Stimulated activated CD4-positive, alpha-beta T cell treated with anti-CD3 and anti-CD28 coated beads, Interleukin-4, amount 100 ng/mL, for 48 hours (primary cell): ENCODE measurements around the gene TMCO4.

Source experiments
- DNase-seq, 2 donors: peaks; one replicate each; pipeline ENCODE4 v3.0.0-alpha.2; 2020; ENCODE audit warnings: low read depth in 2 of 2

Gene TMCO4

DNA sequence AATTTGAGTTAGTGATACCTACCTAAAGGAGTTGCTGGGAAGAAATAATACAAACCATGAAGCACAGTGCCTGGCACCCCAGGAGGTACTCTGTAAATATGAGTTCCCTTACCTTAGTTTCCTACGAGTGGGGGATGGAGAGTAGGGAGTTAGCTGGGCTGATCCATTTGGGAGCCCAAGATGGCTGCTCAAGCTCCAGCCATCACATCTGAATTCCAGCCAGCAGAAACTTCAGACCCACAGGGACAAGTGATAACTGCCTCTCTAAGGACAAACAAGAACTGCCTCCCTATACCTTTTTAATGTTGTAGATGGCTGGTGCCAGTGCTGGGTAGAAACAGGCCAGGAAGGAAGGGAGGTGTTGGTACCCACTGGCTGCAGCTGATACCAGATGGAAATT, 112.3 kb downstream of the TMCO4 start:
- no peak for DNase-seq

DNA sequence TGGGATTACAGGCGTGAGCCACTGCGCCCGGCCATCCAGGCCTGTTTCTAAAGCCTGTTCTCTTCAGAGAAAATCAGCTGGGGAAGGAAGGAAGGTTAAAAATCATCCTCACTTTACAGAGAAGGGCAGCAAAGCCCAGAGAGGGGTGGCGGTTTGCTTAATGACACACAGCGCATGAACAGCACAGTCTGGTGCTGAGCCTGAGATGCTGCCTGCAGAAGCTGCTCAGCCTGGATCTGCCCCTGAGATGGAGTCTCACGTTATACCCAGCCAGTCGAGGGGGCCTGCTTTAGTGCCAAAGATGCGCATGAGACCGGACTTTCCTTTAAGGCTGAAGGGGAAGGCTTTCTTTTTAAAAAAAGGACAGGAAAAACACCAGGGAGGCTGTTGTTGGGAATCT, 113.7 kb downstream of the TMCO4 start:
- DNase-seq, result no peak

DNA sequence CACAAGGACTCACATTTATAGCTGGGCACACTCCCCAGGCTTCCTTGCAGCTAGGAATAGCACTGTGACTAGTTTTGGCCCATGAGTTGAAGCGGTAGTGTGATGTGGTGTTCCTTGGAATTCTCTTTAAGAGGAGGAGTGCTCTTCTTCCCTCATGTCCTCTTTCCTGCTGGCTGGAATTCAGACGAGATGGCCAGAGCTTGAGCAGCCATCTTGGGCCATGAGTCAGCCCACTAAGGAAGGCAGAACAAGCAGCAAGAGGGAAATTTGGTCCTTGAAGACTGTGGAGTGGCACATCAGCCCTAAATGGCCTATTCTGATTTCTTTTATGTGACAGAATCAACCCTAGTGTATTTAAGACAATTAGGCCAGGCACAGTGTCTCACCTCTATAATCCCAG, 115.0 kb downstream of the TMCO4 start:
- no peak for DNase-seq

DNA sequence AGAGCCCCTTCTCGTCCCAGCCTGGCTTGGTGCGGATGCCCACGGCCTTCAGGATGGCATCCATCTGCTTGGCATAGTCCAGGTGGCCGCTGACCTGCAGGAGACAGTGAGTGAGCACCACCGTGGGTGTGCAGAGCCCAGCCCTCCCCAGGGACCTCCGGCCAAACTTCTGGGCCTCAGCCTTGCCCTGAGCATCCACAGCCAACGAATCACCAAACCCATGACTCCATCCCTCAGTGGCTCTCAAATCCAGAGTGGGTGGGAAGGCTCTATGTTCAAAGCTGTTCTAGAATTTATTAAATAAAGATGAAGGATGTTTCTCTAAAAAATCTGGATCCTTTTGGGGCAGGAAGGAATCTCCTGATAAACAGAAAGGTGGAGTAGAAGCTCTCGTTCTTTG, 116.4 kb downstream of the TMCO4 start:
- DNase-seq, result no peak

DNA sequence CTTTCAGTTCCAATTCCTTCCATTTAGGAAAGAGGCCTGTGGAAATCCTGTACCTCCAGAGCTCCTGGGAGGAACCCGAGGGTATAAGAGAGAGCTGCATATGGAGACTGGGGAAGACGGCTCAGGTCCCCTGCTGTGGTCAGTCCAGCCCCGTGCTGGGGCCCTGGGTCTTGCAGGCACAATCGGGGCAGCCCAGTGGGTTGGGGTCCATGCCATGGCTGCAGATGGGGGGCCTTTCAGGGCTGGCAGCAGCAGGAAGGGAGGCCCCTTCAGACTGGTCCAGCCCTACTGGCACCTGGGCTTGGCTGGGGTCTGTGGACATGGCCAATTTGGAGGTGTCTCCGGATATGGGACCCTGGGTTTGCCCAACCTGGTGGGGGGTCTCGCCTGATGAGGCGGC, 116.8 kb downstream of the TMCO4 start:
- no peak for DNase-seq

DNA sequence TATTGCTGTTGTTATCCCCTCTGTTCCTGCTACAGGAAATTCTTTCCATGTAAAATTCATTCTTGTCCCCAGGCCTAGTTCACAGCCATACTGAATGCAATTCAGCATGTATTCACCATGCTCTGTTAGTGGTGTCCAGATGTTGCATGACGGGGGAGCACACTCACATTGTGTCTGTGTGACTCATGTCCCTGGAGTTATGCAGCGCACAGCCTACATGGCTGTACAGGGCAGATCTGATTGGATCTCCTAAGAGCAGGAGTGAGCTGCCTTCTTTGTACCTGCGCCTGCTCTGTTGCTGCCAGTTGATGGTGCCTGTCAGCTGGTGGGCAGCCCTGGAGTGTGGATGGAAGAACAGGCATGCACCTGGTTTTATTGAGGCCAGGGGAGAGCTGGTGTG, 117.5 kb downstream of the TMCO4 start:
- no peak for DNase-seq

DNA sequence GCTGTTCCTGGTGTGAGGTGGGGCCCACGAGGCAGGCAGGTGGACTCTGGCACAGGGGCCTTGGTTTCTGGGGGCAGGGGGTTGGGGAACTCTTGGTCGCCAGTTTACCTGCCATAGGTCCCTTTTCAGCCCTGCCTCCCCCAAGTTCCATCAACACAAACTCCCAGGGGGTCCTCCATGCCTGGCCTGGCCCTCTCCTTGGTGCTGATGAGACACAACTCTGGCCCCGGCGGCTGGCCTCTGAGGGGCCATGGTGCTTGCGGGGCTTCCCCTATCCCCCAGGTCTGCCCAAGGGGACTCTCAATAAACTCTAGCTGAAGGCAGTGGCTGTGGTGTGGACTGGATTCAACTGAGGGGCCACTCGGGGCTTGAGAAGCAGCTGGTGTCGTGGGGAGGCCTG, 119.1 kb downstream of the TMCO4 start:
- DNase-seq, result no peak

DNA sequence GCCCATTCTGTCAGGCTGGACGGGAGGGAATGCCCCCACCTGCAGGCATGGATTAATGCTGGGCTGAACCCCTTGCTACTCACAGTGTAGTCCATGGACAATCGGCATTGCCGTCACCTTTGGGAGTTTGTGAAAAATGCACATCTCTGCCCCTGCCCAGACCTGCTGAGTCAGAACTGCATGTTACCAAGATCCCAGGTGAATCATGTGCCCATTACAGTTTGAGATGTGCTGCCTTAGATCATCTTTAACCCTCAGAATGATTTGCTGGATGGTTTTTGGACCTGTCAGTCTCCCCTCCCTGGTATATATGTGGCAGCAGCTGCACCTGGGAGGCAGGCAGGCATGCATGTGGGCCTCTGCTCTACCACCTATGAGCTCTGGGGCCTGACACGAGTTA, 120.0 kb downstream of the TMCO4 start:
- DNase-seq, result no peak

DNA sequence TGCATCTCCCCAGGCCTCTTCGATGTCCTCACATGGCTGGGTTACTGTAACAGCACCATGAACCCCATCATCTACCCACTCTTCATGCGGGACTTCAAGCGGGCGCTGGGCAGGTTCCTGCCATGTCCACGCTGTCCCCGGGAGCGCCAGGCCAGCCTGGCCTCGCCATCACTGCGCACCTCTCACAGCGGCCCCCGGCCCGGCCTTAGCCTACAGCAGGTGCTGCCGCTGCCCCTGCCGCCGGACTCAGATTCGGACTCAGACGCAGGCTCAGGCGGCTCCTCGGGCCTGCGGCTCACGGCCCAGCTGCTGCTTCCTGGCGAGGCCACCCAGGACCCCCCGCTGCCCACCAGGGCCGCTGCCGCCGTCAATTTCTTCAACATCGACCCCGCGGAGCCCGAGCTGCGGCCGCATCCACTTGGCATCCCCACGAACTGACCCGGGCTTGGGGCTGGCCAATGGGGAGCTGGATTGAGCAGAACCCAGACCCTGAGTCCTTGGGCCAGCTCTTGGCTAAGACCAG, 120.7 kb downstream of the TMCO4 start:
- DNase-seq, result no peak

DNA sequence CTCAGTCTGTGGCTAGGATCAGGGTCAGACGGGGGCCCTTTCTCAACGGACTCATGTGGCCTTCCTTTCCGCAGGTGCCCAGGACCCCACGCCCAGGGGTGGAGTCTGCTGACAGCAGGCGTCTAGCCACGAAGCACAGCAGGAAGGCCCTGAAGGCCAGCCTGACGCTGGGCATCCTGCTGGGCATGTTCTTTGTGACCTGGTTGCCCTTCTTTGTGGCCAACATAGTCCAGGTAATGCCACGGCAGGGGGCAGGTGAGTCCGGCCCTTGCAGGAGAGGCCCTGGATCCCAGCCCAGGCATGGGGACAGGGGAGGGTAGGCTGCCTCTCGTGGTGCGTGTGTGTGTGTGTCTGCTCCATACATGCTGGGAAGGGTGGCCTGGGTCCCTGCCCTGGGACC, 121.2 kb downstream of the TMCO4 start:
- DNase-seq, result no peak

DNA sequence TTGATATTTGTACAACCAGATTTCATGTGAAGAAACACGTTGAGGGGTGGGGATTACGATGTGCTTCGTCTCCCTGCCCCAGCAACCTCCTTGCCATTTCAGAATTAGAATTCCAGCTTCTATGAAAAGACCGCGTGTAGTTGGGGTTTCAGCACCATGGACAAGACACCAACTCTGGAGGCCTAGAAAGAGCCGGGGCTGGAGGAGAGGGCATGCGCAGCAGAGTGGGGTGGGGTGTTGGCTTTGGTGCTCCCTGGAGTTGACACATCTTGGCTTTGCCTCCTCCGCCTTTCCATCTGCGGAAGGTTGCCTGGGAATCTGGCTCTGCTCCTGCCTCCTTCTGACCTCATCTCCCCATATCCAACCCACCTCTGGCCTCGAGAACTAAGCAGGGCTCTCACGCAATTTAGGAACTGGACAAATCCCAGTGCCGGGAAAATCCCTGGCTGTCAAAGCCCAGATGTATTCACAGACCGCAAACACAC, 123.2 kb downstream of the TMCO4 start:
- no peak for DNase-seq

DNA sequence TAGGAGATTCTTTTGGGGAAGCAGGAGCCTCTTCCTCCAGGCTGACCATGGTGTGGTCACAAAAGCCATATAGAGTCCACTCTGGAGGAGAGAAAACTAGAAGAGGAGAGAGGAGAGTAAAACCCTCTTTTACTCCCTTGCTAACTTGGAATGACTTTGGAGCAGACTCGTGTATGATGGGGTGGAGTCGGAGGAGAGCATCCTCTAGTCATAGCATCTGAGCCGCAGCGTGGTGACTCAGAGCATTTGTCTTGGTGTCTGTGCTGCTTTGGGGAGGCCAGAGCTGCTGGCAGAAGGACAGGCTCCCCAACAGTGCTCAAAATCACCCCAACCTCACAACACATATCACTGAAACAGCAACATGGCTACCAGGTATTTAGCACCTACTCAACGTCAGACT, 123.9 kb downstream of the TMCO4 start:
- no peak for DNase-seq

DNA sequence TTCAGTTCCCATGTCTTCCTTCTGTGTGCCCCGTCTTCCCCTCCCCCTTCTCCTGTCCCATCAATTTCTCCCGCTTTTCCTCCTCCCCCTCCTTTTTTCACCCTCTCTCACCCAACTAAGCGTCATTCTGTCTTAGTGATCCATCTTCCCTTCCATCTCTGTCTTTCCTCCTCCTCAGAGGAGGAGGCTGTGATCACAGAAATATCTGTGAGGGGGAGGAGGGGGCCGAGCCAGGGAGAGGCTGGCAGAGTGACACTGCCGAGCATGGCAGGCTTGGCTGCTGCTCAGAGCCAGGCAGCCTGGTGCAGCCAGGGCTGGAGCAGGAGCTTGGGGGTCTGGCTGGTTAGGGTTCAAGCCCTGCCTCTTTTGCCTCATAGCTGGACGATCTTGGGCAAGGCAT, 127.5 kb downstream of the TMCO4 start:
- DNase-seq, result no peak

DNA sequence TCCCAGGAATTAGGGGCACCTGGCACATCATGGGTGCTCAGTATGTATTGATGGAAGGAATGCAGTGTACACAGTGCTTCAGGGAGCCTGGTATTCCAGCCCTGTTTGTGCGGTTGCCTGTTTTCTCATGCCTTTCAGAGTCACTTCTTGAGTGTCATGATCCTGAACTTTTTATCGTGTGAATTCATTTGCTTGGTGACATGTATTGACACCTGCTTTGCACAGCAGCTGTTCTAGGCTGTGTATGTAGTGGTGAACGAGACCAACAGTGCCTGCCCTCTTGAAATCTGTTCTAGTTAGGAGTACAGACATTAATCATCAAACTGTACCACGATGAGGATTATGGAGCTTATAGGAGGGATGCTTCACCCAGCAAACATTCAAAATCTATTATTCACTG, 128.9 kb downstream of the TMCO4 start:
- no peak for DNase-seq

DNA sequence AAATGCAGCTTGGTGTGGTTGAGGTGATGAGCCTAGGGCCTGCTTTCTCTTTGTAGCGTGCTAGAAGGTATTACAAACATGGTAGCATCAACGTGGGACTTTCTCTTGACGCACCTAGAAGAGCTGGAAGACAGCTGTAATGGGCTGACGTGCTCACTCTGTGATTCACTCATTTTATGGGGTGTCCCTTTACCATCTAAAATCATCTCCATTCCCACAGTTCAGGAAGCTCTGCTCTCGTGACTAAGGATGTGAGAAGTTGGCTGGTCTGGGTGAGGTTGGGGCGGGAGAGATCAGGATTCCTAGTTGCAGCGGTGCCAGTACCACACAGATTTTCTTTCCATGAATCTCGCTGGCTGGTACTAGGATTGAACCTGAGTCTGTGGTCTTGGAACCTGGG, 130.8 kb downstream of the TMCO4 start:
- DNase-seq, result no peak

DNA sequence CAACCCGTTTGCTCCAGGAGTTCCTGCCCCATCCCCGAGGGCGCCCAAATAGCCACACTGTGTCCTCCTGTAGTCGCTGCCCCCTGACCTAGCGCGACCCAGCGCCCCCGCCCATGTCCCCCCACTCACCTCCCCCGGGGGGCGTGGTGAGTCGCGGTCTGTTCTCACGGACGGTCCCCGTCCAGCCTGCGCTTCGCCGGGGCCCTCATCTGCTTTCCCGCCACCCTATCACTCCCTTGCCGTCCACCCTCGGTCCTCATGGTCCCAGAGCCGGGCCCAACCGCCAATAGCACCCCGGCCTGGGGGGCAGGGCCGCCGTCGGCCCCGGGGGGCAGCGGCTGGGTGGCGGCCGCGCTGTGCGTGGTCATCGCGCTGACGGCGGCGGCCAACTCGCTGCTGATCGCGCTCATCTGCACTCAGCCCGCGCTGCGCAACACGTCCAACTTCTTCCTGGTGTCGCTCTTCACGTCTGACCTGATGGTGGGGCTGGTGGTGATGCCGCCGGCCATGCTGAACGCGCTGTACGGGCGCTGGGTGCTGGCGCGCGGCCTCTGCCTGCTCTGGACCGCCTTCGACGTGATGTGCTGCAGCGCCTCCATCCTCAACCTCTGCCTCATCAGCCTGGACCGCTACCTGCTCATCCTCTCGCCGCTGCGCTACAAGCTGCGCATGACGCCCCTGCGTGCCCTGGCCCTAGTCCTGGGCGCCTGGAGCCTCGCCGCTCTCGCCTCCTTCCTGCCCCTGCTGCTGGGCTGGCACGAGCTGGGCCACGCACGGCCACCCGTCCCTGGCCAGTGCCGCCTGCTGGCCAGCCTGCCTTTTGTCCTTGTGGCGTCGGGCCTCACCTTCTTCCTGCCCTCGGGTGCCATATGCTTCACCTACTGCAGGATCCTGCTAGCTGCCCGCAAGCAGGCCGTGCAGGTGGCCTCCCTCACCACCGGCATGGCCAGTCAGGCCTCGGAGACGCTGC, 133.9 kb downstream of the TMCO4 start:
- DNase-seq, result no peak

DNA sequence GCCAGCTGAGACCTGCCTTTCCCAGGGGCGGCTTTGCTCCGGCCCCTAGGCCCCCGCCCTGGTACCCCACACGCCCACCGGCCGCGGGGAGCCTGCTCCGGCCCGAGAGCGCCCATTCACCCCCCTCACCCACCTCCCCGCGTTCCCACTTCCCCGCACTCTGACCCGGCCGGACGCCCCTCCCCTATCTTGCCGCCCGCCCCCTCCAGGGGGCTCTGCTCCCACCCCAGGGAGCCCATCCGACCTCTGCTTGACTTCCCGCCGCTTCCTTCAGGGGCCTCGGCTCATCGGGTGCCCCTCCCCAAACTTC, 134.6 kb downstream of the TMCO4 start:
- DNase-seq, result no peak

DNA sequence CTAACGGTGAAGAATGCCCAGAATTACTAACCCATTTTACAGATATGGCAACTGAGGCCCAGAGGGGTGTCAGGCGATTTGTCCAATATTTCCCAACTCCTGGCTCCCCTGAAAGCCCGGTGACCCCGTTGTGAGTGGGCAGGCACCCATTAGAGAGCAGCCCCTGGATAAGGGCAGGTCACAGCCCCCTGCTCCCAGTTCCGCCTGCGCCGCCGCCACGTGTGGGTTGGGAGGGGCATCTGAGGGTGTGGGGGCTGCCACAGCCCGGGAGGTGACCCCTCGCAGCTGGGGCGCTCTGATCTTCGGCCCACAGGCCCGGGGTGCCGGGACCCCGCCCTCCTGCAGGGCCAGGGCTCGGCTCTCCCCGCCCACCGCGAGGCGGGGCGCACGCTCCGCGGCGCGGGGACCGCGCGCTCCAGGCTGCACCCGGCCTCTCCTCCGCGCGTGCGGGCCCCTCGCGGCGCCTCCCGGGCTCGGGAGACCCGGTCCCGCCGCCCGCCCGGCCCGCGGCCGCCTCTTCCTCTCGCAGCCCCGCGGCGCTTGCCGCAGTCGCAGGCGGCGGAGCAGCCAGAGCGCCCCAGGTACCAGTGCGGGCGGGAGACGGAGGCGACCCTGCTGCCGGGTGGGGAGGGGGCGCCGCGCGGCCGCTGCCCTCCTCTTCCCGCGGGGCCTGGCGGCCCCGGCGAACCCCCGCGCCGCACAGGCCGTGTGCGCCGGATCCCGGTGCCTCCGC, 135.1 kb downstream of the TMCO4 start, which contains the start of gene HTR6:
HTR6 (plus strand) TSS at position 423 of the 733 bp plus-strand sequence. CDS start 879 bp downstream, outside the sequence.
- peak in 1 of 2 donors; percentile 35 for DNase-seq

DNA sequence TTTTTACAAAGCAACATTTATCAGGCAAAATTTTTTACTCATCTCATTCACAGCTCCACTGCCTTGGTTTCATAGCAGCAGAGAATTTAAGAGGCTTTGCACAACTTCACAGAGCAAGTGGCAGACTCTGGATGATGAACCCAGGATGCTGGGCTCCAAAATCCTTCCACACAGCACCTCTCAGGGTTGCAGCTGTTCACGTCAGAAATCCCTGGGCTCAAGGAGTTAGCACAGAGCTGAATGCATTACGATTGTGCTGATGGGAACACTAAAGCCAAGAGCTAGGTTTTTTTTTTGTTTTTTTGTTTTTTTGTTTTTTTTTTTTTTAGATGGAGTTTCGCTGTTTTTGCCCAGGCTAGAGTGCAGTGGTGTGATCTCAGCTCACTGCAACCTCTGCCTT, 137.4 kb downstream of the TMCO4 start:
- DNase-seq, result no peak

DNA sequence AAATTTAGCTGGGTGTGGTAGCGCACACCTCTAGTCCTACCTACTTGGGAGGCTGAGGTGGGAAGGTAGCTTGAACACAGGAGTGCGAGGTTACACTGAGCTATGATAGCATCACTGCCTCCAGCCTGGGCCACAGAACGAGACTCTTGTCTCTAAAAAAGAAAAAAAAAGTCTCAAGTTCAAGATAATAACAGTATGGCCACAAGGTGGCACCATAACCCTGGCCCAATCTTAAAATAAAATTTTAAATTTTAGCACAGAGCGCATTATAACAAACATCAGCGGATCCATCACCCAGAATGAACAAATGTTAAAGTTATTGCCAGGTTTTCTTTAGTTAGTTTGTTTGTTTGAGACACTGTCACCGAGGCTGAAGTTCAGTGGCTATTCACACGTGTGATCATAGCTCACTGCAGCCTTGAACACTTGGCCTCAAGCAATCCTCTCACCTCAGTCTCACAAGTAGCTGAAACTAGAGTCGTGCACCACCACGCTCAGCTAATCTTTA, 137.9 kb downstream of the TMCO4 start:
- no peak for DNase-seq

DNA sequence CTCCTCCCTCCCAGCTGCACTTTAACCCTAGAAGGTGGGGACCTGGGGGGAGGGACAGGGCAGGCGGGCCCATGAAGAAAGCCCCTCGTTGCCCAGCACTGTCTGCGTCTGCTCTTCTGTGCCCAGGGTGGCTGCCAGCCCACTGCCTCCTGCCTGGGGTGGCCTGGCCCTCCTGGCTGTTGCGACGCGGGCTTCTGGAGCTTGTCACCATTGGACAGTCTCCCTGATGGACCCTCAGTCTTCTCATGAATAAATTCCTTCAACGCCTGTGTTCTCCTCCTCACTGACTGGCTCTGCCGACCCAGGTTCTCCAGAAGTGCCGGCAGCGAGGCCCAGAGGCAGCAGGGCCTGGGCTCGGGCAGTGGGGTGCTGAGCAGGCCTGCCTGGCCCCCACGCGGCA, 141.5 kb downstream of the TMCO4 start:
- DNase-seq, result no peak

DNA sequence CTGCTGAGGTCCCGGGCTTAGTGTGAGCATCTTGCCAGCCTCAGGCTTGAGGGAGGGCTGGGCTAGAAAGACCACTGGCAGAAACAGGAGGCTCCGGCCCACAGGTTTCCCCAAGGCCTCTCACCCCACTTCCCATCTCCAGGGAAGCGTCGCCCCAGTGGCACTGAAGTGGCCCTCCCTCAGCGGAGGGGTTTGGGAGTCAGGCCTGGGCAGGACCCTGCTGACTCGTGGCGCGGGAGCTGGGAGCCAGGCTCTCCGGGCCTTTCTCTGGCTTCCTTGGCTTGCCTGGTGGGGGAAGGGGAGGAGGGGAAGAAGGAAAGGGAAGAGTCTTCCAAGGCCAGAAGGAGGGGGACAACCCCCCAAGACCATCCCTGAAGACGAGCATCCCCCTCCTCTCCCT, 142.2 kb downstream of the TMCO4 start:
- no peak for DNase-seq
